H1 (cell line): ENCODE results near the gene PRRT1. TPM values are rescaled to one million over a fixed set of nuclear protein-coding genes. Genes with fewer than 3 reads are reported as not detected.

Experiments
- CTCF ChIA-PET: fragments of 300-600 bp; sonication (Branson Sonifier 250); formaldehyde crosslinking; loops from one replicate; lab custom pipeline; 2021; ENCODE audit not compliant: partially characterized antibody; lab: Charles Lee
- POLR2A ChIA-PET: fragments of 300-600 bp; sonication (Branson Sonifier 250); formaldehyde crosslinking; loops from one replicate; lab custom pipeline; 2021; ENCODE audit warnings: inconsistent platforms; ENCODE audit not compliant: partially characterized antibody; lab: Charles Lee
- DNase-seq, 2 experiments: peaks; one replicate each; pipeline versions ENCODE4 v3.0.0 to v3.0.0-alpha.2; 2010 to 2022; ENCODE audit warnings: low spot score in 2 of 2, low read depth in 1 of 2, mixed read lengths in 1 of 2
- FAIRE-seq: peaks from 2 replicates; lab custom pipeline; 2011; peaks lifted over from hg19 to GRCh38; lab: Jason Lieb, UNC
- H2AFZ ChIP-seq: 2 replicates; pipeline ENCODE4 v1.8.1; 2012; ENCODE audit warnings: low read length, inconsistent platforms
- H2AK5ac ChIP-seq: 2 replicates; pipeline ENCODE4 v1.6.1; 2013; ENCODE audit warnings: low read depth, low read length
- H2BK120ac ChIP-seq: replicated peaks from 2 replicates; pipeline ENCODE3; 2013; ENCODE audit warnings: low read depth, low read length, inconsistent platforms
- H2BK12ac ChIP-seq: 2 replicates; pipeline ENCODE4 v1.6.1; 2013; ENCODE audit warnings: low read depth, low read length
- H2BK15ac ChIP-seq: 2 replicates; pipeline ENCODE4 v1.6.1; 2013; ENCODE audit warnings: low read length
- H2BK20ac ChIP-seq: 2 replicates; pipeline ENCODE4 v1.6.1; 2013; ENCODE audit warnings: low read length
- H2BK5ac ChIP-seq: 2 replicates; pipeline ENCODE4 v1.6.1; 2013; ENCODE audit warnings: low read depth, low read length
- H3K14ac ChIP-seq: 2 replicates; pipeline ENCODE4 v1.6.1; 2013; ENCODE audit warnings: inconsistent platforms; ENCODE audit not compliant: insufficient read length
- H3K18ac ChIP-seq: 2 replicates; pipeline ENCODE4 v1.6.1; 2013; ENCODE audit warnings: low read length; ENCODE audit errors: extremely low read depth
- H3K23ac ChIP-seq: 2 replicates; pipeline ENCODE4 v1.6.1; 2013; ENCODE audit warnings: inconsistent platforms; ENCODE audit not compliant: insufficient read length
- H3K23me2 ChIP-seq: 2 replicates; pipeline ENCODE4 v1.6.1; 2013; ENCODE audit warnings: low read depth, low read length
- H3K27ac ChIP-seq: 2 replicates; pipeline ENCODE4 v1.6.1; 2011; ENCODE audit warnings: low read depth, low read length, inconsistent platforms
- H3K27me3 ChIP-seq, 4 experiments: replicated peaks in 1 of 4; 1 replicate in 1 of 4; 2 replicates in 3 of 4; pipeline versions ENCODE4 v1.6.1 to v1.8.1; 2011 to 2013; ENCODE audit warnings: low read length in 3 of 4, mild to moderate bottlenecking in 3 of 4, inconsistent platforms in 2 of 4, mixed read lengths in 2 of 4, moderate library complexity in 1 of 4; ENCODE audit not compliant: control insufficient read depth in 3 of 4, insufficient read depth in 3 of 4; ENCODE audit errors: extremely low read depth in 1 of 4
- H3K36me3 ChIP-seq, 4 experiments: 2 replicates each; pipeline versions ENCODE4 v1.6.1 to v1.8.1; 2011 to 2013; ENCODE audit warnings: mild to moderate bottlenecking in 4 of 4, low read length in 3 of 4, moderate library complexity in 2 of 4, control low read depth in 1 of 4, inconsistent platforms in 1 of 4; ENCODE audit not compliant: insufficient read depth in 4 of 4, control insufficient read depth in 2 of 4
- H3K4ac ChIP-seq: replicated peaks from 2 replicates; pipeline ENCODE3; 2013; ENCODE audit warnings: low read length, low read depth, mixed read lengths, inconsistent platforms; ENCODE audit not compliant: insufficient read length
- H3K4me1 ChIP-seq, 4 experiments: replicated peaks in 1 of 4; 1 replicate in 1 of 4; 2 replicates in 3 of 4; pipeline versions ENCODE4 v1.6.1 to v1.8.1; 2011 to 2013; ENCODE audit warnings: low read length in 3 of 4, inconsistent platforms in 2 of 4, mixed read lengths in 1 of 4; ENCODE audit not compliant: insufficient read depth in 4 of 4, control insufficient read depth in 3 of 4
- H3K4me2 ChIP-seq, 2 experiments: 2 replicates each; pipeline versions ENCODE4 v1.6.1 to v1.8.1; 2011 to 2013; ENCODE audit warnings: low read depth in 2 of 2, low read length in 2 of 2, control low read depth in 1 of 2, inconsistent platforms in 1 of 2, mild to moderate bottlenecking in 1 of 2; ENCODE audit not compliant: insufficient read depth in 1 of 2
- H3K4me3 ChIP-seq, 4 experiments: fragments of 200-600, 300-600 bp in 1 of 4; sonication (generic), shearing (Covaris generic), sonication (Bioruptor Twin) in 1 of 4; 2 replicates each; pipeline versions ENCODE4 v1.5.1 to v1.8.1; 2011 to 2016; ENCODE audit warnings: low read length in 4 of 4, low read depth in 3 of 4, control low read depth in 2 of 4, inconsistent platforms in 2 of 4, mild to moderate bottlenecking in 2 of 4, mixed read lengths in 1 of 4, moderate library complexity in 1 of 4; ENCODE audit not compliant: insufficient read depth in 2 of 4; ENCODE audit errors: extremely low read depth in 1 of 4
- H3K56ac ChIP-seq: replicated peaks from 2 replicates; pipeline ENCODE3; 2013; ENCODE audit warnings: low read depth, mild to moderate bottlenecking, mixed read lengths, low read length, inconsistent platforms; ENCODE audit not compliant: insufficient read length
- H3K79me1 ChIP-seq: 2 replicates; pipeline ENCODE4 v1.6.1; 2013; ENCODE audit warnings: low read depth, low read length, control low read depth
- H3K79me2 ChIP-seq, 2 experiments: 2 replicates each; pipeline versions ENCODE4 v1.6.1 to v1.8.1; 2012 to 2013; ENCODE audit warnings: low read length in 2 of 2, mild to moderate bottlenecking in 2 of 2, inconsistent platforms in 1 of 2; ENCODE audit not compliant: insufficient read depth in 2 of 2, control insufficient read depth in 1 of 2
- H3K9ac ChIP-seq, 4 experiments: replicated peaks in 1 of 4; 1 replicate in 1 of 4; 2 replicates in 3 of 4; pipeline versions ENCODE4 v1.6.1 to v1.8.1; 2011 to 2013; ENCODE audit warnings: low read depth in 3 of 4, low read length in 3 of 4, control low read depth in 2 of 4, mild to moderate bottlenecking in 2 of 4, moderate library complexity in 2 of 4, inconsistent platforms in 1 of 4; ENCODE audit errors: extremely low read depth in 1 of 4
- H3K9me3 ChIP-seq, 2 experiments: 2 replicates each; pipeline versions ENCODE4 v1.6.1 to v1.8.1; 2012 to 2013; ENCODE audit warnings: mild to moderate bottlenecking in 2 of 2, moderate library complexity in 2 of 2, control low read depth in 1 of 2, inconsistent platforms in 1 of 2, low read depth in 1 of 2, low read length in 1 of 2, mixed read lengths in 1 of 2; ENCODE audit not compliant: insufficient read depth in 2 of 2
- H4K20me1 ChIP-seq, 2 experiments: replicated peaks in 1 of 2; 2 replicates each; pipeline versions ENCODE3 to v1.8.1; 2011 to 2013; ENCODE audit warnings: inconsistent platforms in 2 of 2, low read length in 2 of 2, mild to moderate bottlenecking in 1 of 2; ENCODE audit not compliant: insufficient read depth in 2 of 2, control insufficient read depth in 1 of 2
- H4K5ac ChIP-seq: 2 replicates; pipeline ENCODE4 v1.6.1; 2013; ENCODE audit warnings: low read length, low read depth, mixed read lengths, inconsistent platforms; ENCODE audit not compliant: insufficient read length
- H4K8ac ChIP-seq: 2 replicates; pipeline ENCODE4 v1.8.0; 2013; ENCODE audit warnings: mild to moderate bottlenecking, moderate library complexity, low read length, inconsistent platforms; ENCODE audit not compliant: insufficient read depth; ENCODE audit errors: extremely low read depth
- H4K91ac ChIP-seq: replicated peaks from 2 replicates; pipeline ENCODE3; 2013; ENCODE audit warnings: low read length, mixed read lengths, inconsistent platforms; ENCODE audit not compliant: insufficient read length
- BACH1 ChIP-seq: IDR thresholded peaks from 2 replicates; pipeline ENCODE4 v1.6.1; 2012; ENCODE audit warnings: low read length, improper control_type of control experiment
- CBX5 ChIP-seq: fragments of 300-800, 300-1000 bp; sonication (generic); IDR thresholded peaks from 2 replicates; pipeline ENCODE4 v1.7.1; 2016; ENCODE audit warnings: antibody characterized with exemption, low read length, low read depth
- CREB1 ChIP-seq: IDR thresholded peaks from 2 replicates; pipeline ENCODE4 v1.6.1; 2012; ENCODE audit warnings: inconsistent platforms
- EZH2 ChIP-seq: fragments of 200-600 bp; sonication (generic); IDR thresholded peaks from 2 replicates; pipeline ENCODE4 v1.7.1; 2012; ENCODE audit warnings: low read depth, mild to moderate bottlenecking, moderate library complexity, low read length, inconsistent platforms; ENCODE audit not compliant: severe bottlenecking
- POLR2A ChIP-seq, 2 experiments: IDR thresholded peaks; 1 replicate in 1 of 2; 2 replicates in 1 of 2; pipeline ENCODE4 v1.6.1; 2011; ENCODE audit warnings: low read depth in 2 of 2, low read length in 2 of 2, mild to moderate bottlenecking in 2 of 2; ENCODE audit errors: control extremely low read depth in 1 of 2
- TEAD4 ChIP-seq: IDR thresholded peaks from 2 replicates; pipeline ENCODE4 v1.6.1; 2012; ENCODE audit warnings: low read depth, low read length, inconsistent platforms, mixed read lengths
- YY1 ChIP-seq: IDR thresholded peaks from 2 replicates; pipeline ENCODE4 v1.6.1; 2011; ENCODE audit warnings: low read depth, mild to moderate bottlenecking, low read length
- WGBS, 2 experiments: shearing (Covaris generic) in 1 of 2; methylation state at CpG; one replicate each; pipeline versions ENCODE4 v1.1.6 to v1.1.7; 2013 to 2015; ENCODE audit warnings: low lambda C conversion rate in 2 of 2, mixed read lengths in 2 of 2, inconsistent platforms in 1 of 2, low coverage in 1 of 2, missing lambda C conversion rate in 1 of 2; ENCODE audit not compliant: insufficient replicate concordance in 2 of 2, insufficient coverage in 1 of 2, insufficient read length in 1 of 2; ENCODE audit errors: extremely low coverage in 1 of 2, missing lambda C conversion rate in 1 of 2; 5-methylcytosine and 5-hydroxymethylcytosine counted together
- polyA plus RNA-seq, 7 experiments: library from polyadenylated mRNA; depleted of rRNA in 3 of 7; stranded (reverse) in 5 of 7; unstranded in 2 of 7; fragments of >200 nt in 5 of 7; fragments of 200-250 nt in 2 of 7; gene quantifications; 1 replicate in 5 of 7; 2 replicates in 1 of 7; 4 replicates in 1 of 7; pipeline versions ENCODE4 v1.2.1 to v1.2.3, GENCODE V29; 2011 to 2013; ENCODE audit warnings: missing spikeins in 2 of 7, mixed read lengths in 2 of 7
- total RNA-seq: library from RNA; stranded (reverse); fragmentation: NEBNext Ultra II Directional; extraction: Animal tissue kit (Norgen Biotek cat#: 25700); gene quantifications from 2 replicates; pipeline ENCODE4 v1.2.1, GENCODE V29; 2021

The PRRT1 gene
- total and polyA plus RNA-seq, 2 of the 8 experiments (the other 6 are each of a cell fraction or from before 2014, with no cell fraction given) = 0.71 to 2.8 TPM

- Histone ChIP-seq H4K20me1 (peaks cover 3 to 4% of the 10 kb centered on the region in 2 experiments), H3K4me3 (no peak overlapping the region)
Observed at GRCh38 chr6:32107406-32107805, 44.3 kb downstream of the PRRT1 start.

More at GRCh38 chr6:32107406-32107805, 44.3 kb downstream of the PRRT1 start:
- Histone ChIP-seq H3K18ac (no peak overlapping the region), H3K27ac (no peak overlapping the region), H3K14ac (no peak overlapping the region), H4K5ac (no peak overlapping the region), H4K8ac (no peak overlapping the region), H2AFZ (no peak overlapping the region), H2BK5ac (no peak overlapping the region; the same call in 1 of the 2 replicates), H3K56ac (no peak overlapping the region), H3K4me1 (peaks cover 2 to 13% (median 7%) of the 10 kb centered on the region in 4 experiments), H3K23me2 (0 out of 2 replicates have a peak, but pooled peaks cover 2% of the 10 kb centered on the region), H3K79me2 (no peaks in the 10 kb centered on the region), H3K79me1 (no peaks in the 10 kb centered on the region), H2AK5ac (0 out of 2 replicates have a peak overlapping the region, but pooled peaks have one; percentile 13), H3K9ac (no peak overlapping the region), H3K23ac (no peak overlapping the region), H4K91ac (no peak overlapping the region), H3K4me2 (peak overlapping the region in 1 of 2 experiments; percentile 4; a peak in 1 of 4 replicates), H3K36me3 (no peaks in the 10 kb centered on the region), H3K9me3 (no peaks in the 10 kb centered on the region), H3K4ac (peak overlapping the region; percentile 73), H2BK120ac (no peak overlapping the region), H2BK15ac (no peak overlapping the region), H3K27me3 (peaks cover 0 to 11% (median 6%) of the 10 kb centered on the region in 4 experiments; a peak in 5 of 7 replicates), H2BK20ac (no peak overlapping the region), H2BK12ac (no peak overlapping the region)
- no peak for TF ChIP-seq EZH2
- no peak for TF ChIP-seq TEAD4
- TF ChIP-seq BACH1 = no peak
- TF ChIP-seq CBX5 = no peak
- no peak for TF ChIP-seq CREB1
- no peak for TF ChIP-seq POLR2A (IDR thresholded peaks at IDR 0.05; ENCODE audit: control extremely low read depth in 1 of 2, low read depth in 2 of 2, low read length in 2 of 2)
- no peak for TF ChIP-seq YY1
- WGBS, 2 experiments = 83% methylated on average over 1 of the region's 1 CpG; no CpG with 5 or more reads in 1 of the 2 experiments
- POLR2A ChIA-PET = interaction anchor here (1.0 to 3.1 kb wide), 5 partner anchors 9 to 60 kb away, joined by 3 to 10 read pairs (median 5); no protein-coding TSS in a partner anchor
- DNase-seq (no peak), FAIRE-seq (no peak)
- CTCF ChIA-PET = interaction anchor here (0.6 to 6.0 kb wide), 4 partner anchors 11 to 59 kb away, joined by 4 to 49 read pairs (median 11); no protein-coding TSS in a partner anchor
